Right lung (tissue), 5 donors: ENCODE measurements around the gene SCYGR4. TPM values are rescaled to one million over a fixed set of nuclear protein-coding genes. Genes with fewer than 3 reads are reported as not detected.
"Not testable (repeated sequence)": the region's sequence is repeated elsewhere in the genome, so short reads cannot be mapped to it uniquely, and the experiment has no call there.

ENCODE experiments used
- DNase-seq, 2 donors: peaks; one replicate each; pipeline ENCODE4 v3.0.0-alpha.2; 2013
- polyA plus RNA-seq, 5 donors: library from polyadenylated mRNA; unstranded; fragments of 120-200 nt; gene quantifications; one replicate each; pipeline versions ENCODE4 v1.2.1 to v1.2.3, GENCODE V29; 2013; ENCODE audit warnings: inconsistent platforms in 1 of 5, low replicate concordance in 1 of 5; ENCODE audit not compliant: insufficient read length in 5 of 5, insufficient read depth in 1 of 5

SCYGR4 gene
- polyA plus RNA-seq, 5 donors, result 0.10 to 0.22 (median 0.13) TPM; not detected in 1

DNA sequence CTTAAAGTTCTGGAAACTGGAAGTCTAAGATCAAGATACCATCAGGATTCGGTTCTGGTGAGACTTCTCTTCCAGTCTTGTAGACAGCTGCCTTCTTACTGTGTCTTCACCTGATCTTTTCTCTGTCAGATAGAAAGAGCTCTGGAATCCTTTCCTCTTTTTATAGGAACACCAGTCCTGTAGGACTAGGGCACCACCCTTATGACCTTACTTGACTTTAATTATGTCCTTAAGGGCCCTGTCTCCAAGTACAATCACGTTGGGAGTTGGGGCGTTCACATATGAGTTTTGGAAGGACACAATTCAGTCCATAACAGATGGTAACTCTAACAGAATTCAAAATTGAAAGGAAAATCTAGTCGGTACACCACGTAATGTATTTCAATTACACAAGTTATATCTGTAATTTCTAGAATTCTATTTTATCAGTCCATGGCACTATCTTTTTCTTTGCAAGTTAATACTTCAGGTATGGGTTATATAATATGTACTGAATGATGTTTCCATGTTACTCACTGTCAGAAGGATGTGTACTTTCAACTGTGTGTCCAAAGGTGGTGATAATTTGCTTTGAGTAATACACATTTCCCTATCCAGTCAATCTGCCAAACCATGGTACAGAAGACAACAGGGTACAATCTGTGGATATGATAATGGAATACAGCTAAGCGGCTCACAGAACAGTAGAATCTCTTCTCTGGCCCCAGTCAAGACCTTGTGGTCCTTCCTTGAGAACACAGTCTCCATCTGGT, 48.1 kb downstream of the SCYGR4 start:
- DNase-seq, result no peak

DNA sequence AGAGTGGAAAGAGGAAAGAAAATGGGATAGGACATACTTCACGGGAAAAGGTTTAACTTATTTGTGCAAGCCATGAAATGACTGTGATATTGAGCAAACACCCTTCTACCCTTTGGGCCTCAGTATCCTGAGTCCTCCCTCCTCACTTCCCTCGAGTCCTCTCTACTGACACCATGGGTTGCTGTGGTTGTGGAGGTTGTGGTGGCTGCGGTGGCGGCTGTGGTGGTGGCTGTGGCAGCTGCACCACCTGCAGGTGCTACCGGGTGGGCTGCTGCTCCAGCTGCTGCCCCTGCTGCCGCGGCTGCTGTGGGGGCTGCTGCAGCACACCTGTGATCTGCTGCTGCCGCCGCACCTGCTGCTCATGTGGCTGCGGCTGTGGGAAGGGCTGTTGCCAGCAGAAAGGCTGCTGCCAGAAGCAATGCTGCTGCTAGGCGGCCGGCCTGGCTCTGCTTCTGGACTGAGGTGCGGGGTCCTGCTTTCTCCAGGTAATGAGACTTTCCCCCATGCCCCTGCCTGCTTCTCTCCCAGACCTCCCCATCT, 49.4 kb downstream of the SCYGR4 start, which contains the start of gene SCYGR5:
TSS of gene SCYGR5 (plus strand) at position 174 of the 540 bp plus-strand sequence. CDS start at position 174, 0 bp downstream.
- DNase-seq, result not testable (repeated sequence)

Other genes starting within 250 kb of the SCYGR4 start
- gene TM4SF20, start 238.2 kb upstream of the SCYGR4 start, polyA plus RNA-seq, result under 1 TPM in 3 of 5 donors, not detected in 2; 0.08 to 0.14 (median 0.09) TPM
- not detected for gene SCYGR1, start 229.5 kb upstream of the SCYGR4 start, polyA plus RNA-seq
- gene AGFG1, start 145.3 kb upstream of the SCYGR4 start, polyA plus RNA-seq, result 10 to 100 TPM; 48.7 to 64.0 (median 62.0) TPM
- gene SCYGR2, start 18.6 kb upstream of the SCYGR4 start, polyA plus RNA-seq, result not detected
- gene SCYGR3, start 2.7 kb upstream of the SCYGR4 start, polyA plus RNA-seq, result not detected
- gene SCYGR5, start 49.3 kb downstream of the SCYGR4 start, polyA plus RNA-seq, result not detected
- 10 to 100 TPM; 17.8 to 32.3 (median 20.3) TPM for gene SLC19A3, start 100.5 kb downstream of the SCYGR4 start, polyA plus RNA-seq
- not detected for gene SCYGR6, start 107.3 kb downstream of the SCYGR4 start, polyA plus RNA-seq
- gene SCYGR7, start 110.8 kb downstream of the SCYGR4 start, polyA plus RNA-seq, result not detected
- gene SCYGR8, start 128.4 kb downstream of the SCYGR4 start, polyA plus RNA-seq, result not detected
- 1 to 10 TPM in 2 of 5 donors, under 1 TPM in 3; 0.31 to 1.4 (median 0.59) TPM for gene CCL20, start 196.3 kb downstream of the SCYGR4 start, polyA plus RNA-seq